K562 (cell line): ENCODE data around the gene LY6G6D. TPM values are rescaled to one million over a fixed set of nuclear protein-coding genes. Genes with fewer than 3 reads are reported as not detected.

Source experiments
- DACH1 ChIP-seq: fragments of 450-650 bp; IDR thresholded peaks from 2 replicates; pipeline ENCODE4 v1.6.1; 2018; ENCODE audit not compliant: partially characterized antibody
- FOXA3 ChIP-seq, 2 experiments: fragments of 450-650 bp in 1 of 2; sonication (generic) in 1 of 2; formaldehyde crosslinking; IDR thresholded peaks in 1 of 2; conservative IDR thresholded peaks in 1 of 2; 2 replicates each; pipeline versions ENCODE4 v1.4.0 to v1.8.0; 2020 to 2022; ENCODE audit warnings: mild to moderate bottlenecking in 2 of 2, missing genetic modification reagents in 1 of 2
- SIRT6 ChIP-seq: IDR thresholded peaks from one replicate; pipeline ENCODE4 v1.6.1; 2012; ENCODE audit warnings: low read depth, mild to moderate bottlenecking, control low read depth, inconsistent platforms, low read length, moderate library complexity
- SP2 ChIP-seq: IDR thresholded peaks from 2 replicates; pipeline ENCODE4 v1.6.1; 2011; ENCODE audit warnings: mild to moderate bottlenecking, low read depth, low read length, moderate library complexity; ENCODE audit not compliant: poor library complexity, severe bottlenecking; ENCODE audit errors: extremely low read depth
- SREBF1 ChIP-seq: fragments of 150-350 bp; IDR thresholded peaks from 2 replicates; pipeline ENCODE4 v1.6.1; 2014; ENCODE audit warnings: antibody characterized with exemption, low read depth, low read length, borderline replicate concordance
- SREBF2 ChIP-seq: sonication (generic); formaldehyde crosslinking; IDR thresholded peaks from 2 replicates; pipeline ENCODE4 v1.4.0; 2020; ENCODE audit warnings: mild to moderate bottlenecking, missing genetic modification reagents
- SRSF3 ChIP-seq: fragments of 200-400 bp; formaldehyde crosslinking; IDR thresholded peaks from 2 replicates; pipeline ENCODE4 v1.6.1; 2016; ENCODE audit warnings: mild to moderate bottlenecking, low read length, moderate library complexity; ENCODE audit not compliant: insufficient read depth
- ZNF583 ChIP-seq: fragments of 250-450 bp; sonication (Bioruptor Pico); IDR thresholded peaks from 2 replicates; pipeline ENCODE4 v1.4.0; 2020
- ZNF695 ChIP-seq: fragments of 450-650 bp; formaldehyde crosslinking; IDR thresholded peaks from 2 replicates; pipeline ENCODE4 v1.4.0; 2020; ENCODE audit warnings: mild to moderate bottlenecking, moderate library complexity
- polyA plus RNA-seq, 8 experiments: library from polyadenylated mRNA; depleted of rRNA in 4 of 8; stranded (reverse) in 5 of 8; unstranded in 3 of 8; fragments of >200 nt; fragmentation: Nextera tagmentation in 2 of 8; fragmentation: Illumina TruSeq in 1 of 8; extraction: Ambion mirVana in 2 of 8; extraction: Trizol in 1 of 8; gene quantifications; 2 replicates each; pipeline versions ENCODE4 v1.2.1 to v1.2.3, GENCODE V29; 2011 to 2014; ENCODE audit warnings: inconsistent platforms in 1 of 8, missing spikeins in 1 of 8
- total RNA-seq, 7 experiments: library from RNA; depleted of rRNA in 6 of 7; stranded (reverse); fragments of >200 nt in 6 of 7; fragmentation: Illumina TruSeq in 2 of 7; extraction: Trizol in 2 of 7; gene quantifications; 2 replicates each; pipeline versions ENCODE4 v1.2.1 to v1.2.3, GENCODE V29; 2011 to 2021; ENCODE audit warnings: low replicate concordance in 1 of 7
- TF ChIP-seq, protein P1 (sequence below): fragments of 450-650 bp; IDR thresholded peaks from 2 replicates; pipeline ENCODE4 v1.7.0; 2016; ENCODE audit warnings: borderline replicate concordance
- TF ChIP-seq, protein P2 (sequence below), 2 experiments: IDR thresholded peaks in 1 of 2; conservative IDR thresholded peaks in 1 of 2; 2 replicates each; pipeline ENCODE4 v1.6.1; 2016; ENCODE audit warnings: low read depth in 2 of 2, mild to moderate bottlenecking in 1 of 2, missing compliant biosample characterization in 1 of 2, missing genetic modification characterization in 1 of 2, moderate library complexity in 1 of 2
- TF ChIP-seq, protein P3 (sequence below), 3 experiments: IDR thresholded peaks in 2 of 3; conservative IDR thresholded peaks in 1 of 3; 2 replicates each; pipeline ENCODE4 v1.5.1; 2011 to 2012; ENCODE audit warnings: low read length in 3 of 3, mild to moderate bottlenecking in 3 of 3, control low read depth in 2 of 3, improper control_type of control experiment in 1 of 3, inconsistent platforms in 1 of 3, low read depth in 1 of 3, mixed read lengths in 1 of 3, moderate library complexity in 1 of 3; ENCODE audit not compliant: insufficient read depth in 2 of 3

The LY6G6D gene
- total and polyA plus RNA-seq, 9 of the 15 experiments (the other 6 are each of a cell fraction or from before 2014, with no cell fraction given) = 0.30 to 0.38 TPM; not detected in 7

DNA sequence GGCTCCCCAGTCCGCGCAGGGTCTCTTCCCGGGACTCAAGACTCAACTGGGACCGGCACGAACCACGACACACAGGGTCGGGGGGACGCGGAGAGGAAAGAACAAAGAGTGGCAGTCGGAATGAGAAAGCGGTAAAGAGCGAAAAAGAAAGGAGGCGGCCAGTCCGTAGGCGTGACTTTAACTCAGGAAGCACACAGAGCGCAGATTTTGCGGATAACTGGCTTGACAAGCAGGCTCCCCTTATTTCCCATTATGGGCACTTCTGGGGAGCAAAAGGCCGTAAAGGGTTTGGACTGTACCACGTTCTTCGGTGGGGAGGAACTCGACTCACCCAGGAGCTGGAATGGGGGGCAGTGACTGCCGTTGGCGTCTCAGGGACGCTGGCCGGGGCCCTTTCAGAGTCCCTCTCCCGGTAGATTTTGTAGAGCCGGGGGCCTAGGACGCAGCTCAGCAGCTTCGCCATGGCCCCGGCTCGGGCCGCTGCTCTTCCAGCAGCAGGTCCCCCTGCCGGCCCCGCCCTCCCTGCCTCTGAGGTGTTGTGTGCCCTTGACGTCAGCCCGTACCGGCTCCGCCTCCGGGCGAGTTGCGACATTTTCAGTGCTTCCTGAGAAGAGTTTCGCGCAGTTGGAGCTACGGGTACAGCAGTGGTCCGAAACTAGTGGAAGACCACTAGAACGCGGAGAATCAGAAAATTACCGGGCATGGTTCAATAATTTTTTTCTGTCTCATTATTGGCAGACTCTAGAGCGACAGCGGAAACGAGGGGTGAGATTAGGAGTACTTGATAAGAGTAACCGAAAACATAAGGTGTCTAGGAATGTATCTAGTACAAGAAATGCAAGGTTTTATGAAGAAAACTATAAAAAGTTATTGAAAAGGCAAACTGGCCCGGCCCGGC, 12.1 kb upstream of the LY6G6D start, which contains the start of gene ABHD16A (continued):
- TF ChIP-seq, protein P1, sequence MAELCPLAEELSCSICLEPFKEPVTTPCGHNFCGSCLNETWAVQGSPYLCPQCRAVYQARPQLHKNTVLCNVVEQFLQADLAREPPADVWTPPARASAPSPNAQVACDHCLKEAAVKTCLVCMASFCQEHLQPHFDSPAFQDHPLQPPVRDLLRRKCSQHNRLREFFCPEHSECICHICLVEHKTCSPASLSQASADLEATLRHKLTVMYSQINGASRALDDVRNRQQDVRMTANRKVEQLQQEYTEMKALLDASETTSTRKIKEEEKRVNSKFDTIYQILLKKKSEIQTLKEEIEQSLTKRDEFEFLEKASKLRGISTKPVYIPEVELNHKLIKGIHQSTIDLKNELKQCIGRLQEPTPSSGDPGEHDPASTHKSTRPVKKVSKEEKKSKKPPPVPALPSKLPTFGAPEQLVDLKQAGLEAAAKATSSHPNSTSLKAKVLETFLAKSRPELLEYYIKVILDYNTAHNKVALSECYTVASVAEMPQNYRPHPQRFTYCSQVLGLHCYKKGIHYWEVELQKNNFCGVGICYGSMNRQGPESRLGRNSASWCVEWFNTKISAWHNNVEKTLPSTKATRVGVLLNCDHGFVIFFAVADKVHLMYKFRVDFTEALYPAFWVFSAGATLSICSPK = peak; percentile 77; the same call in 1 of the 2 replicates
- TF ChIP-seq, protein P2, sequence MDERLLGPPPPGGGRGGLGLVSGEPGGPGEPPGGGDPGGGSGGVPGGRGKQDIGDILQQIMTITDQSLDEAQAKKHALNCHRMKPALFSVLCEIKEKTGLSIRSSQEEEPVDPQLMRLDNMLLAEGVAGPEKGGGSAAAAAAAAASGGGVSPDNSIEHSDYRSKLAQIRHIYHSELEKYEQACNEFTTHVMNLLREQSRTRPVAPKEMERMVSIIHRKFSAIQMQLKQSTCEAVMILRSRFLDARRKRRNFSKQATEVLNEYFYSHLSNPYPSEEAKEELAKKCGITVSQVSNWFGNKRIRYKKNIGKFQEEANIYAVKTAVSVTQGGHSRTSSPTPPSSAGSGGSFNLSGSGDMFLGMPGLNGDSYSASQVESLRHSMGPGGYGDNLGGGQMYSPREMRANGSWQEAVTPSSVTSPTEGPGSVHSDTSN (CRISPR knock-in tag; IDR thresholded peaks at IDR 0.05; ENCODE audit: low read depth) = peak; percentile 11; the same call in 1 of the 2 replicates
- TF ChIP-seq, protein P2 (tag; conservative IDR thresholded peaks at IDR 0.05; ENCODE audit: low read depth) = peak; percentile 28; the same call in 1 of the 2 replicates
- TF ChIP-seq FOXA3 (CRISPR knock-in tag; conservative IDR thresholded peaks at IDR 0.05 in 1 of 2, IDR thresholded peaks at IDR 0.05 in 1 of 2) (peak in 1 of 2 experiments; percentile 44; a peak in 1 of 4 replicates), SP2 (no peak), DACH1 (peak; percentile 63), SIRT6 (peak; percentile 66), ZNF695 (CRISPR knock-in tag) (no peak), SREBF2 (CRISPR knock-in tag) (peak; percentile 96), ZNF583 (CRISPR knock-in tag) (no peak), SREBF1 (peak; percentile 91), SRSF3 (peak; percentile 89; the same call in 1 of the 2 replicates)
- TF ChIP-seq, protein P3, sequence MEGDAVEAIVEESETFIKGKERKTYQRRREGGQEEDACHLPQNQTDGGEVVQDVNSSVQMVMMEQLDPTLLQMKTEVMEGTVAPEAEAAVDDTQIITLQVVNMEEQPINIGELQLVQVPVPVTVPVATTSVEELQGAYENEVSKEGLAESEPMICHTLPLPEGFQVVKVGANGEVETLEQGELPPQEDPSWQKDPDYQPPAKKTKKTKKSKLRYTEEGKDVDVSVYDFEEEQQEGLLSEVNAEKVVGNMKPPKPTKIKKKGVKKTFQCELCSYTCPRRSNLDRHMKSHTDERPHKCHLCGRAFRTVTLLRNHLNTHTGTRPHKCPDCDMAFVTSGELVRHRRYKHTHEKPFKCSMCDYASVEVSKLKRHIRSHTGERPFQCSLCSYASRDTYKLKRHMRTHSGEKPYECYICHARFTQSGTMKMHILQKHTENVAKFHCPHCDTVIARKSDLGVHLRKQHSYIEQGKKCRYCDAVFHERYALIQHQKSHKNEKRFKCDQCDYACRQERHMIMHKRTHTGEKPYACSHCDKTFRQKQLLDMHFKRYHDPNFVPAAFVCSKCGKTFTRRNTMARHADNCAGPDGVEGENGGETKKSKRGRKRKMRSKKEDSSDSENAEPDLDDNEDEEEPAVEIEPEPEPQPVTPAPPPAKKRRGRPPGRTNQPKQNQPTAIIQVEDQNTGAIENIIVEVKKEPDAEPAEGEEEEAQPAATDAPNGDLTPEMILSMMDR (IDR thresholded peaks at IDR 0.05 in 2 of 3, conservative IDR thresholded peaks at IDR 0.05 in 1 of 3; ENCODE audit: insufficient read depth in 2 of 3, low read depth in 1 of 3, low read length in 3 of 3) = peak in 2 of 3 experiments; percentile 14 to 17; a peak in 1 of 6 replicates
